A549 (cell line): ENCODE results near the gene NOS1AP.
"Not testable (repeated sequence)": the region's sequence is repeated elsewhere in the genome, so short reads cannot be mapped to it uniquely, and the experiment has no call there.

Experiments
- FOSL2 ChIP-seq, 2 experiments: fragments of 450-650 bp in 1 of 2; fragments of >200 bp in 1 of 2; sonication (Bioruptor Twin) in 1 of 2; formaldehyde crosslinking; IDR thresholded peaks; 2 replicates each; pipeline versions ENCODE4 v1.5.0 to v1.6.1; 2016 to 2020; ENCODE audit warnings: mild to moderate bottlenecking in 1 of 2, moderate library complexity in 1 of 2
- RAD21 ChIP-seq, 2 experiments: fragments of >200 bp in 1 of 2; sonication (Bioruptor Twin) in 1 of 2; formaldehyde crosslinking in 1 of 2; IDR thresholded peaks in 1 of 2; conservative IDR thresholded peaks in 1 of 2; 2 replicates in 1 of 2; 3 replicates in 1 of 2; pipeline ENCODE4 v1.6.1; 2012 to 2018; ENCODE audit warnings: inconsistent platforms in 1 of 2
- RNF2 ChIP-seq: fragments of 200-600 bp; sonication (generic); IDR thresholded peaks from 2 replicates; pipeline ENCODE4 v1.6.1; 2016; ENCODE audit warnings: low read depth, mild to moderate bottlenecking, antibody characterized with exemption, moderate library complexity, borderline replicate concordance
- SREBF2 ChIP-seq: fragments of 450-650 bp; IDR thresholded peaks from 2 replicates; pipeline ENCODE4 v1.6.1; 2014; ENCODE audit warnings: mild to moderate bottlenecking, moderate library complexity
- TF ChIP-seq, protein P1 (sequence below): fragments of >200 bp; sonication (Bioruptor Twin); formaldehyde crosslinking; IDR thresholded peaks from 3 replicates; pipeline ENCODE4 v1.5.1; 2016
- TF ChIP-seq, protein P2 (sequence below): fragments of 250-450 bp; sonication (Bioruptor Pico); IDR thresholded peaks from 2 replicates; pipeline ENCODE4 v1.5.0; 2021; ENCODE audit warnings: mild to moderate bottlenecking, moderate library complexity, borderline replicate concordance

DNA sequence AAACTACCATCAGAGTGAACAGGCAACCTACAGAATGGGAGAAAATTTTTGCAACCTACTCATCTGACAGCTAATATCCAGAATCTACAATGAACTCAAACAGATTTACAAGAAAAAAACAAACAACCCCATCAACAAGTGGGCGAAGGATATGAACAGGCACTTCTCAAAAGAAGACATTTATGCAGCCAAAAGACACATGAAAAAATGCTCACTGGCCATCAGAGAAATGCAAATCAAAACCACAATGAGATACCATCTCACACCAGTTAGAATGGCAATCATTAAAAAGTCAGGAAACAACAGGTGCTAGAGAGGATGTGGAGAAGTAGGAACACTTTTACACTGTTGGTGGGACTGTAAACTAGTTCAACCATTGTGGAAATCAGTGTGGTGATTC is 104.1 kb downstream of the NOS1AP start:
- not testable (repeated sequence) for TF ChIP-seq RAD21 (conservative IDR thresholded peaks at IDR 0.05 in 1 of 2, IDR thresholded peaks at IDR 0.05 in 1 of 2); RNF2; FOSL2 (IDR thresholded peaks at IDR 0.05); FOSL2 (CRISPR knock-in tag; IDR thresholded peaks at IDR 0.05); SREBF2
- TF ChIP-seq, protein P1, sequence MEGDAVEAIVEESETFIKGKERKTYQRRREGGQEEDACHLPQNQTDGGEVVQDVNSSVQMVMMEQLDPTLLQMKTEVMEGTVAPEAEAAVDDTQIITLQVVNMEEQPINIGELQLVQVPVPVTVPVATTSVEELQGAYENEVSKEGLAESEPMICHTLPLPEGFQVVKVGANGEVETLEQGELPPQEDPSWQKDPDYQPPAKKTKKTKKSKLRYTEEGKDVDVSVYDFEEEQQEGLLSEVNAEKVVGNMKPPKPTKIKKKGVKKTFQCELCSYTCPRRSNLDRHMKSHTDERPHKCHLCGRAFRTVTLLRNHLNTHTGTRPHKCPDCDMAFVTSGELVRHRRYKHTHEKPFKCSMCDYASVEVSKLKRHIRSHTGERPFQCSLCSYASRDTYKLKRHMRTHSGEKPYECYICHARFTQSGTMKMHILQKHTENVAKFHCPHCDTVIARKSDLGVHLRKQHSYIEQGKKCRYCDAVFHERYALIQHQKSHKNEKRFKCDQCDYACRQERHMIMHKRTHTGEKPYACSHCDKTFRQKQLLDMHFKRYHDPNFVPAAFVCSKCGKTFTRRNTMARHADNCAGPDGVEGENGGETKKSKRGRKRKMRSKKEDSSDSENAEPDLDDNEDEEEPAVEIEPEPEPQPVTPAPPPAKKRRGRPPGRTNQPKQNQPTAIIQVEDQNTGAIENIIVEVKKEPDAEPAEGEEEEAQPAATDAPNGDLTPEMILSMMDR, result not testable (repeated sequence)
- TF ChIP-seq, protein P2, sequence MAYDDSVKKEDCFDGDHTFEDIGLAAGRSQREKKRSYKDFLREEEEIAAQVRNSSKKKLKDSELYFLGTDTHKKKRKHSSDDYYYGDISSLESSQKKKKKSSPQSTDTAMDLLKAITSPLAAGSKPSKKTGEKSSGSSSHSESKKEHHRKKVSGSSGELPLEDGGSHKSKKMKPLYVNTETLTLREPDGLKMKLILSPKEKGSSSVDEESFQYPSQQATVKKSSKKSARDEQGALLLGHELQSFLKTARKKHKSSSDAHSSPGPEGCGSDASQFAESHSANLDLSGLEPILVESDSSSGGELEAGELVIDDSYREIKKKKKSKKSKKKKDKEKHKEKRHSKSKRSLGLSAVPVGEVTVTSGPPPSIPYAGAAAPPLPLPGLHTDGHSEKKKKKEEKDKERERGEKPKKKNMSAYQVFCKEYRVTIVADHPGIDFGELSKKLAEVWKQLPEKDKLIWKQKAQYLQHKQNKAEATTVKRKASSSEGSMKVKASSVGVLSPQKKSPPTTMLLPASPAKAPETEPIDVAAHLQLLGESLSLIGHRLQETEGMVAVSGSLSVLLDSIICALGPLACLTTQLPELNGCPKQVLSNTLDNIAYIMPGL, result not testable (repeated sequence)
